Heart left ventricle (tissue), 16 donors: ENCODE data around the gene MAPK12. TPM values are rescaled to one million over a fixed set of nuclear protein-coding genes. Genes with fewer than 3 reads are reported as not detected.

Experiments used
- ATAC-seq, 4 donors: fragments of 200-7000 bp; cut with Tn5 transposase; one replicate each; pipeline ENCODE4 v1.9.1; 2020 to 2022; ENCODE audit warnings: moderate library complexity in 4 of 4, mild to moderate bottlenecking in 3 of 4, moderate number of reproducible peaks in 1 of 4
- DNase-seq, 5 donors: peaks; one replicate each; pipeline ENCODE4 v3.0.0-alpha.2; 2020
- H3K27ac ChIP-seq, 12 donors: fragments of 200-600 bp; sonication (generic) in 4 of 12; one replicate each; pipeline versions ENCODE4 v1.5.0 to v1.8.0; 2016 to 2022; ENCODE audit warnings: mild to moderate bottlenecking in 2 of 12
- H3K27me3 ChIP-seq, 9 donors: fragments of 200-600 bp; sonication (generic) in 2 of 9; one replicate each; pipeline versions ENCODE4 v1.5.1 to v1.8.0; 2016 to 2022; ENCODE audit warnings: mild to moderate bottlenecking in 3 of 9
- H3K36me3 ChIP-seq, 9 donors: fragments of 200-600 bp; sonication (generic) in 2 of 9; one replicate each; pipeline versions ENCODE4 v1.5.0 to v1.8.0; 2018 to 2022; ENCODE audit warnings: mild to moderate bottlenecking in 2 of 9
- H3K4me1 ChIP-seq, 12 donors: fragments of 200-600 bp; sonication (generic) in 4 of 12; one replicate each; pipeline versions ENCODE4 v1.5.0 to v1.8.0; 2016 to 2022; ENCODE audit warnings: mild to moderate bottlenecking in 3 of 12
- H3K4me3 ChIP-seq, 12 donors: fragments of 200-600 bp; sonication (generic) in 4 of 12; one replicate each; pipeline versions ENCODE4 v1.5.0 to v1.8.0; 2017 to 2022; ENCODE audit warnings: mild to moderate bottlenecking in 9 of 12, moderate library complexity in 4 of 12
- H3K9me3 ChIP-seq, 12 donors: fragments of 200-600 bp; sonication (generic) in 4 of 12; one replicate each; pipeline versions ENCODE4 v1.5.0 to v1.8.0; 2016 to 2022; ENCODE audit warnings: mild to moderate bottlenecking in 1 of 12
- CTCF ChIP-seq, 12 donors: fragments of 200-600 bp; sonication (generic) in 4 of 12; IDR thresholded peaks; one replicate each; pipeline versions ENCODE4 v1.5.0 to v1.8.0; 2018 to 2022; ENCODE audit warnings: antibody characterized with exemption in 12 of 12, mild to moderate bottlenecking in 5 of 12
- POLR2A ChIP-seq, 2 donors: fragments of 450-650 bp; IDR thresholded peaks; one replicate each; pipeline ENCODE4 v1.6.1; 2017; ENCODE audit warnings: antibody characterized with exemption in 2 of 2, mild to moderate bottlenecking in 2 of 2, moderate library complexity in 2 of 2
- WGBS, 4 donors: extraction: QIAGEN DNeasy Blood & Tissue Kit in 2 of 4; methylation state at CpG; one replicate each; pipeline versions ENCODE4 v1.1.5 to v1.1.7; 2013 to 2018; 5-methylcytosine and 5-hydroxymethylcytosine counted together
- intact Hi-C, 10 donors: fragments of 100-400 bp; cut with DNase I; formaldehyde crosslinking; loops; one replicate each; pipeline versions ENCODE4 v1.11.1 to v1.14.2; 2022
- polyA plus RNA-seq, 2 donors: library from polyadenylated mRNA; stranded (reverse); fragments of 200-250 nt; gene quantifications; one replicate each; pipeline ENCODE4 v1.2.3, GENCODE V29; 2013
- total RNA-seq, 9 donors: library from RNA; depleted of rRNA in 2 of 9; stranded (reverse); fragments of >200 nt in 2 of 9; fragmentation: NEBNext Ultra II Directional in 3 of 9; extraction: Animal tissue kit (Norgen Biotek cat#: 25700) in 3 of 9; gene quantifications; one replicate each; pipeline versions ENCODE4 v1.1.0 to v1.2.4, GENCODE V29; 2016 to 2023
- donor health status: ischemic (EF 13 %, LVEDD 7.1; RV severe dilation, severe dysfunction).
- donor health status: healthy with polysubstance abuse.
- donor health status: DM: no; HTN: yes; CAD: no.
- donor health status: DM: no; HTN: no; CAD: no.
- donor health status: ischemic (EF 25% LVEDD 6.9; RV normal size, moderate dysfunction).
- donor health status: ischemic (EF 25% LVEDD 5.7; RV mildly dilated, moderate dysfunction).
- donor health status: healthy.
- donor health status: DM: yes; HTN: yes; CAD: no.
- donor health status: ischemic (EF 35%, LVEDD 5.7; RV mildly dilated, moderate dysfunction).
- donor health status: nonischemic (EF 11% LVEDD 7.7; RV severe dilation, severe dysfunction).
- donor health status: DM: yes; HTN: yes; CAD: no.
- donor health status: PGD.
- donor health status: ischemic (EF 29% LVEDD 5.4; RV normal size, mild dysfunction).
- donor health status: nonischemic (EF 23%, LVEDD 6.1; RV moderate dilation, normal function).

MAPK12 gene
- total and polyA plus RNA-seq, 11 donors: 11.6 to 18.0 (median 15.5) TPM

GRCh38 chr22:50208939-50209892 lies 52.3 kb downstream of the MAPK12 start:
- 76 to 84% (median 81%) methylated on average over 15 to 31 of the region's 31 CpGs for WGBS, 4 donors
- intact Hi-C loops: loop anchor here in 7 of 10 donors (2.0 to 5.0 kb wide), 4 partner anchors 60 to 277 kb away; no protein-coding TSS in a partner anchor
- Histone ChIP-seq H3K27ac (no peak overlapping the region), H3K4me1 (peaks cover 0 to 34% (median 20%) of the 10 kb centered on the region in 12 donors), H3K27me3 (no peaks in the 10 kb centered on the region), H3K4me3 (no peak overlapping the region), H3K9me3 (no peaks in the 10 kb centered on the region), H3K36me3 (peaks cover 0 to 79% (median 70%) of the 10 kb centered on the region in 9 donors)
- no peak for TF ChIP-seq CTCF (IDR thresholded peaks at IDR 0.05)
- TF ChIP-seq POLR2A (IDR thresholded peaks at IDR 0.05): no peak
- ATAC-seq (peak in 1 of 4 donors; percentile 14), DNase-seq (peak in 1 of 5 donors; percentile 62)

GRCh38 chr22:50208430-50208938 lies 53.0 kb downstream of the MAPK12 start:
- Histone ChIP-seq H3K27ac (no peak overlapping the region), H3K9me3 (no peaks in the 10 kb centered on the region), H3K27me3 (no peaks in the 10 kb centered on the region), H3K36me3 (peaks cover 0 to 79% (median 68%) of the 10 kb centered on the region in 9 donors), H3K4me3 (no peak overlapping the region), H3K4me1 (peaks cover 0 to 42% (median 20%) of the 10 kb centered on the region in 12 donors)
- DNase-seq: peak in 1 of 5 donors; percentile 49
- TF ChIP-seq POLR2A (IDR thresholded peaks at IDR 0.05) (no peak), CTCF (IDR thresholded peaks at IDR 0.05) (no peak)
- 86 to 89% (median 87%) methylated on average over 22 of the region's 22 CpGs for WGBS, 4 donors
- ATAC-seq: no peak
- intact Hi-C loops: loop anchor here in 7 of 10 donors (2.0 to 5.0 kb wide), 4 partner anchors 60 to 276 kb away; no protein-coding TSS in a partner anchor

GRCh38 chr22:50207383-50208140 lies 53.9 kb downstream of the MAPK12 start:
- H3K4me3 ChIP-seq: no peak overlapping the region
- intact Hi-C loops: loop anchor here in 8 of 10 donors (2.0 to 5.0 kb wide), 4 partner anchors 59 to 275 kb away; no protein-coding TSS in a partner anchor
- peaks cover 0 to 73% (median 64%) of the 10 kb centered on the region in 9 donors for H3K36me3 ChIP-seq
- H3K27me3 ChIP-seq: no peaks in the 10 kb centered on the region
- H3K27ac ChIP-seq: peak overlapping the region in 1 of 12 donors; percentile 80
- no peaks in the 10 kb centered on the region for H3K9me3 ChIP-seq
- peaks cover 0 to 51% (median 23%) of the 10 kb centered on the region in 12 donors for H3K4me1 ChIP-seq
- DNase-seq: peak in 3 of 5 donors; percentile 18 to 60 (median 22)
- TF ChIP-seq POLR2A (IDR thresholded peaks at IDR 0.05) (no peak), CTCF (IDR thresholded peaks at IDR 0.05) (no peak)
- WGBS, 4 donors: 60 to 83% (median 69%) methylated on average over 15 to 23 of the region's 23 CpGs
- no peak for ATAC-seq
